HG03439 (cell line): ENCODE results near the gene SYT7.

Source experiments
- ATAC-seq: cut with Tn5 transposase; IDR thresholded peaks from one replicate; pipeline ENCODE4 v1.9.1; 2021; ENCODE audit warnings: mild to moderate bottlenecking, moderate library complexity; ENCODE audit not compliant: unreplicated experiment

Gene SYT7

GRCh38 chr11:61609000-61609979 is 28.4 kb upstream of the SYT7 start:
- ATAC-seq: no peak

DNA sequence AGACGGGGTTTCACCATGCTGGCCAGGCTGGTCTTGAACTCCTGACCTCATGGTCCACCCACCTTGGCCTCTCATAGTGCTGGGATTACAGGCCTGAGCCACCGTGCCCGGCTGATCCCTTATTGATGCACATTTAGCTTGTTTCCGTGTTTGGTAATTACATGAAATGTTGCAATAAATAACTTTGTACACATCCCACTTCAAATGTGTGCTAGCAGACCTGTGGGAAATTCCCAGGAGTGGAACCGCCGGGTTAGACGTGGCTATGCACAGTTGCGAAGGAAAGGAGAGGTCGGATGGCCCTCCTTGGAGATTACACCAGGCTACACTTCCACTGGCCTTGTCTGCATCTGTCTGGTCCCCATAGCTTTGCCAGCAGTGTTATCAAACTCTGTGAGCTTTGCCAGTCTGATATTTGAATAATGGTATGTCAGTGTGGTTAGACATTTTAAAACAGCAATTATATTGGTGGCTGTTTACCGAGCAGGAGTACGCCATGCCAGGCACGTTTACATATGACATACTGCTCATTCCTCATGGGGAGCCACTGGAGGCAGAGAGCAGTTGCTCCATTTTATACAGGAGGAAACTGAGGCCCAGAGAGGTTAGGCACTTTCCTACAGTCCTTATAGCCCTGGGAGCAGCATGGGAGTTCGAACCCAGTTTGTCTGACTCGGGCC is 27.2 kb upstream of the SYT7 start:
- ATAC-seq: no peak

GRCh38 chr11:61607426-61607825 is 26.6 kb upstream of the SYT7 start:
- ATAC-seq: no peak

- ATAC-seq: no peak
These were observed 22.8 kb upstream of the SYT7 start for GRCh38 chr11:61603667-61604066.

DNA sequence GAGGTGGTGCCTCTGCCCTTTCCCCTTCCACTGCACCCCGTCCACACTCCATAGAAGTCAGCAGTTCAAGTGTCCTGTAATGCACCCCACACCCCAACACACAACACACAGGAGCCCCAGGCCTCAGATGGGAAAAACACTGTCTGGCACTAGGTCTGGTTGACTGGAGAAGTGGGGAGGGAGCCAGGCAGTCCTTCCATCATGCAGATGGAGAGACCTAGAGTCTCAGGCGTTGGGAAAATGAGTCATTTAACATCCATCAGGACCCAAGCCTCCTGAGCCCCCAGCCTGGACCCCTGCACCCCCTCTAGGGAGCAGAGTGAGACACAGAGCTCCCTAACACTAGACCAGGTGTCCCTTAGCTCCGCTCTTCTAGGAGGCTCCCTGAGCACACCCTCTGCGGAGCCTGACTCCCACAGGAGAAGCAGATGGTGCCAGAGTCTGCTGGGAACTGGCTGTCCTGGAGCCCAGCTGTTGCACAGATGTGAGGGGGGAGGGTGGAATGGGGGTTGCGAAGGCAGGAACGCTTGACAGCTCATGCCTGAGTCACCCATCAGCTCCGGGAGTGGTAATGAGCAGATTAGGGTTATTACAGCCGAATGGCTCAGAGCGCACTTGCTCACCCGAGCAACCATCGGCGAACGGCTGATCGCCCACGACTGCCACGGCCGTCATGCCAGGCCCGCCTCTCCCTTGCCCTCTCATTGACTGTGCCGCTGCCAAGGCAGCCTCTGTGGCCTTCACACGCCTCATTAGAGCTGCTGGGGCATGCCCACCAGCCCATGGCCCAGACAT is 22.1 kb upstream of the SYT7 start:
- ATAC-seq: no peak

GRCh38 chr11:61601512-61601911 is 20.6 kb upstream of the SYT7 start:
- ATAC-seq: no peak

DNA sequence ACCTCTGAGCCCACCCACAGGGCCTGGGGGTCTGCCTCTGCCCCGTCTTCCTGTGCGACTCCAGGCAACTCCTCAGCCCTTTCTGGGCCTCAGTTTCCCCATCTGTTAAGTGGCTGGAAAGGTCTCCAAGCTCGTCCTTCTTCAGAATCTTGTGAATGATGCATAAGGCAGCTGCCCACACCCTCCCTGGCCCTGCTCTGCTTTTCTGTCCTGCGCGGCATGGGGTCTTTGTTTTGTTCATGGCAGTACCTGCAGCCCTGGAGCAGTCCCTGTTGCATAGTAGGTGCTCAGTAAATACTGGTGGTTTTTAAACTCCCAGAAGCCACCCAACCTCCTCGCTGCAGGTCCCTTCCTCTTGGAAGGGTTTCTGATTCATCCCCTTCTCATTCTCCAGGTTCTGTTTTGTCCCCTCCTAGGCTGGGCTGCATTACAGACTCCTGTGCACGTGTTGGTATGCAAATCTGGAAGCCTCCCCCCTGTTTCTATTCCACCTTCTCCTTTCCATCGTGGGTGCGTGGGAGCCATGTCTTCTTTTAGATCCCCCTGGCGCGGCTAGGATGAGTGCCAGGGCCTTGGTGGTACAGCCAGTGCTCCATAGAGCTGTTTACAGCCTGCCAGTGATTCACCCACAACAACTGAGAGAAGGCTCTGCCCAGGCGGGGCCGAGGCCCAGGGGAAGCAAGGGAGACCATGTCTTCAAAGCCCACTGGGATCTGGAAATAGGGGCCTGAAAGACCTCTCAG is 19.3 kb upstream of the SYT7 start:
- ATAC-seq: no peak

GRCh38 chr11:61598886-61599868 is 18.3 kb upstream of the SYT7 start:
- ATAC-seq: no peak

GRCh38 chr11:61598374-61598773 is 17.5 kb upstream of the SYT7 start:
- no peak for ATAC-seq

- no peak for ATAC-seq
These were observed 16.1 kb upstream of the SYT7 start for GRCh38 chr11:61596990-61597389.

DNA sequence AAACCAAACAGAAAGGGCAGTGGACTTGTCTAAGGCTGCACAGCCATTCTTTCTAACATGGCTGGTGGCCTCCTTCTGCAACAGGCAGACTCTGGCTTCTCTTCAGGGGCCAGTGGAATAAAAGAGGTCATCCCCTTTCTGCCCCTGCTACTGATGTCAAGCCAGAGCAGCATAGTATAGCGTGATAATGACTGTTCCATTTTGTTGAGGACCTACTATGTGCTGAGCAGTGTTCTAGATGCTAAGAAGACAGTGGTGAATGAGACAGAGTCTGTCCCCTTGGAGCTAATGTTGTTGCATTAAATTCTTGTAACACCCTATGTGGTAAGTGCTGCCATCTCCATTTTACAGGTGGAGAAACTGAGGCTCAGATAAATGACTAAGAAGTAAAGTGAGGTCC is 15.7 kb upstream of the SYT7 start:
- no peak for ATAC-seq

DNA sequence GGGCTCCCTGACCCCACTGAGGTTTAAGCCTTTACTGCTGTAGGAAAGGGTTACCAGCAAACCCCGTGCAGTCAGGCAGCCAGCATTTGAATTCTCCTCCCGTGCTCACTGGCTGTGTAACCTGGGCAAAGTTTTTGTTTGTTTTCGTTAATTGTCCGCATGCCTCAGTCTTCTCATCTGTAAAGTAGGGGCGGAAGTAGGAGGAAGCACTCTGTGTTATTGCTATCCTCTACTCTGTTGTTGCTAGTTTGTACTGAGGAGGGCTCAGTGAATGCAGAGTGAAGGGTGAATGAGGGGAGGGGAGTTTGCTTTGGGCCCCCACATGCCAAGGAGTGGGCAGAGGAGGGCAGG is 14.0 kb upstream of the SYT7 start:
- ATAC-seq: no peak

DNA sequence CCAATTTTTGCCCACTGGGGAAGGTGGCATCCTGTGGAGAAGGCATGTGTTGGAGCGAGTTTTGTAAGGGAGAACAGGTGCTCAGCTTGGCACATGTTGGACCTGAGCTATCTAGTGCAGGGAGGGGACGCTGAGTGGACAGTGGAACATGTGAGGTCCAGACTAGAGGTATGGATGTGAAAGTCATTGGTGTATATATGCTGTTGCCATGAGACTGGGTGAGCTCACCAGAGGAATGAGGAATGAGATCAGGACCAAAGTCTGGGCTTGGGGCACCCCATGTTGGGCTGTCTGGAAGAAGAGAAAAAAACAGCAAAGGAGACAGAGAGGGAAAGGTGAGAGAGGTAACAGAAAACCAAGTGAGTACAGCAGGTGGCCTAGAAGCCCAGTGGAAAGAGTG is 12.3 kb upstream of the SYT7 start:
- ATAC-seq: no peak

DNA sequence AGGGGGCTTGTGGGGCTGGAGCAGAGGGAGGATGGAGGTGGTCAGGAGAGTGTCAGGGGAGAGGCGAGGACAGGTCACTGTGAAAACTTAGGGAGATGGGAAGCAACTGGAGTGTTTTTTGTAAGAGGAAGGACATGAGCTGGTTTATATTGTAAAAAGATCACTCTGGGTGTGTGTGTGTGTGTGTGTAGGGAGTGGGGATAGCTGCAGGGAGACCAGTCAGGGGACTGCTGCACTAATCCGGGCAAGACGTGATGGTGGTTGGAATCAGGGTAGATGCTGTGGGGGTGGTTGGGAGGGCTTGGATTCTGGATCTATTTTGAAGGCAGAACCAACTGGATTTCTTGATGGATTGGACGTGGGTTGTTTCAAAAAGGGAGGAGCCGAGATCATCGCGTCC is 11.3 kb upstream of the SYT7 start:
- ATAC-seq: no peak

- ATAC-seq: no peak
These were observed 9.1 kb upstream of the SYT7 start for GRCh38 chr11:61589961-61590360.

- ATAC-seq: no peak
These were observed 7.9 kb upstream of the SYT7 start for GRCh38 chr11:61588728-61589191.

- ATAC-seq: no peak
These were observed 7.3 kb upstream of the SYT7 start for GRCh38 chr11:61587951-61588727.

DNA sequence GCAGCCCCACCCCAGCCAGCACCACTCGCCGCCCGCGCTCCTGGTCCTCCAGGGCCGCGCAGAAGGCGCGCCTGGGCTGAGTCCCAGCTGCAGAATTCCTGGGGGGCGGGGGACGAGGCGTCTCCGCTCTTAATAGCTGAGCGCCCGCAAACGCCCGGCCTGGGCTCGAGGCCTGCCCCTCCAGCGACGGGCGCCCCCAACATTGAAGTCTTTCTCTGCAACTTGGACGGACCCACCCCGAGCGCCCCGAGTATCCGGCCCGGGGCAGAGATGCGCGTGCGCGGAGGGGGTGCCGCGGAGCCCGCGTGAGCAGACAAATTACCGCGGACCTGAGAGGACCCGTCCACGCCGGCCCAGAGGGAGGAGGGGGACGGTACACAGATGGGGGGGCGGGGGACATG is 6.7 kb upstream of the SYT7 start:
- no peak for ATAC-seq
